SK-N-SH (cell line): Measurements from ENCODE around the gene HINFP.

Source experiments
- EP300 ChIP-seq, 2 experiments: IDR thresholded peaks; 2 replicates each; pipeline versions ENCODE4 v1.4.0 to v1.6.1; 2012; ENCODE audit warnings: borderline replicate concordance in 1 of 2, low read depth in 1 of 2, low read length in 1 of 2
- FOXM1 ChIP-seq: IDR thresholded peaks from 2 replicates; pipeline ENCODE4 v1.4.0; 2012; ENCODE audit warnings: low read depth, mild to moderate bottlenecking
- JUND ChIP-seq: IDR thresholded peaks from 2 replicates; pipeline ENCODE4 v1.4.0; 2012
- MAX ChIP-seq: IDR thresholded peaks from 2 replicates; pipeline ENCODE4 v1.4.0; 2012; ENCODE audit warnings: low read depth
- NRF1 ChIP-seq: IDR thresholded peaks from 2 replicates; pipeline ENCODE4 v1.6.1; 2012; ENCODE audit warnings: low read depth, mild to moderate bottlenecking, low read length
- RAD21 ChIP-seq: IDR thresholded peaks from 2 replicates; pipeline ENCODE4 v1.6.1; 2012; ENCODE audit warnings: mild to moderate bottlenecking, low read length
- SIN3A ChIP-seq: IDR thresholded peaks from 2 replicates; pipeline ENCODE4 v1.6.1; 2012; ENCODE audit warnings: low read depth, mild to moderate bottlenecking, low read length, moderate library complexity, borderline replicate concordance
- SMC3 ChIP-seq: IDR thresholded peaks from 2 replicates; pipeline ENCODE4 v1.6.1; 2012; ENCODE audit warnings: low read depth, low read length, improper control_type of control experiment
- TAF1 ChIP-seq: IDR thresholded peaks from 2 replicates; pipeline ENCODE4 v1.6.1; 2012; ENCODE audit warnings: low read depth, mild to moderate bottlenecking, low read length, moderate library complexity, borderline replicate concordance
- TCF12 ChIP-seq: IDR thresholded peaks from 2 replicates; pipeline ENCODE4 v1.4.0; 2012
- TF ChIP-seq, protein P1 (sequence below): fragments of 200-600 bp; sonication (generic); IDR thresholded peaks from 2 replicates; pipeline ENCODE4 v1.6.1; 2017; ENCODE audit warnings: antibody characterized with exemption, mild to moderate bottlenecking, moderate library complexity
- TF ChIP-seq, protein P2 (sequence below): IDR thresholded peaks from 2 replicates; pipeline ENCODE4 v1.4.0; 2012; ENCODE audit warnings: low read depth, borderline replicate concordance
- TF ChIP-seq, protein P3 (sequence below): fragments of 150-350 bp; IDR thresholded peaks from 2 replicates; pipeline ENCODE4 v1.6.1; 2016; ENCODE audit warnings: mild to moderate bottlenecking, low read depth, low read length

DNA sequence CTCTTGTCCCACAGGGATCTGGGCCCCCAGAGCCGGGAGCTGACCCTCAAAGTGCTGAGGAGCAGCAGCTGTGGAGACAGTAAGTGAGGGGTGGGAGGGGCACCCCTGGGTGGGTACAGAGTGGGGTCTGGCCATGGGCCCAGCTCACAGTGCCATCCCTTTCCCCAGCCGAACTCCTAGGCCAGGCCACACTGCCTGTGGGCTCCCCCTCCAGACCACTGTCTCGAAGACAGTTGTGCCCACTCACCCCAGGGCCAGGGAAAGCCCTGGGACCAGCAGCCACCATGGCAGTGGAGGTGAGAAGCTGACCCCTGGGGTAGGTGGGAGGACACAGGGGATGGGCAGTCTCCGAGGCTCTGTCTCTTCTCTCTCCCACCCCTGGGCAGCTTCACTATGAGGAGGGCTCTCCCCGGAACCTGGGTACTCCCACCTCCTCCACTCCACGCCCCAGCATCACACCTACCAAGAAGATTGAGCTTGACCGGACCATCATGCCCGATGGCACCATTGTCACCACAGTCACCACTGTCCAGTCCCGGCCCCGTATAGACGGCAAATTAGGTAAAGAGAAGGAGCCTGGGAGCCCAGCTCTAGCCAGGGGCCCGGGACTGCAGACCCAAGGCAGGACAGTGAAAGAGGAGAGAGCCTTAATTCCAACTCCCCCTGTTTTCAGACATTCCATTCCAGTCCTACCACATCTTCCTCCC is 8.9 kb upstream of the HINFP start:
- no peak for TF ChIP-seq FOXM1
- no peak for TF ChIP-seq EP300 (IDR thresholded peaks at IDR 0.05; ENCODE audit: borderline replicate concordance in 1 of 2, low read depth in 1 of 2, low read length in 1 of 2)
- TF ChIP-seq, protein P1, sequence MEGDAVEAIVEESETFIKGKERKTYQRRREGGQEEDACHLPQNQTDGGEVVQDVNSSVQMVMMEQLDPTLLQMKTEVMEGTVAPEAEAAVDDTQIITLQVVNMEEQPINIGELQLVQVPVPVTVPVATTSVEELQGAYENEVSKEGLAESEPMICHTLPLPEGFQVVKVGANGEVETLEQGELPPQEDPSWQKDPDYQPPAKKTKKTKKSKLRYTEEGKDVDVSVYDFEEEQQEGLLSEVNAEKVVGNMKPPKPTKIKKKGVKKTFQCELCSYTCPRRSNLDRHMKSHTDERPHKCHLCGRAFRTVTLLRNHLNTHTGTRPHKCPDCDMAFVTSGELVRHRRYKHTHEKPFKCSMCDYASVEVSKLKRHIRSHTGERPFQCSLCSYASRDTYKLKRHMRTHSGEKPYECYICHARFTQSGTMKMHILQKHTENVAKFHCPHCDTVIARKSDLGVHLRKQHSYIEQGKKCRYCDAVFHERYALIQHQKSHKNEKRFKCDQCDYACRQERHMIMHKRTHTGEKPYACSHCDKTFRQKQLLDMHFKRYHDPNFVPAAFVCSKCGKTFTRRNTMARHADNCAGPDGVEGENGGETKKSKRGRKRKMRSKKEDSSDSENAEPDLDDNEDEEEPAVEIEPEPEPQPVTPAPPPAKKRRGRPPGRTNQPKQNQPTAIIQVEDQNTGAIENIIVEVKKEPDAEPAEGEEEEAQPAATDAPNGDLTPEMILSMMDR = no peak
- TF ChIP-seq NRF1 = no peak
- no peak for TF ChIP-seq MAX
- TF ChIP-seq, protein P2, sequence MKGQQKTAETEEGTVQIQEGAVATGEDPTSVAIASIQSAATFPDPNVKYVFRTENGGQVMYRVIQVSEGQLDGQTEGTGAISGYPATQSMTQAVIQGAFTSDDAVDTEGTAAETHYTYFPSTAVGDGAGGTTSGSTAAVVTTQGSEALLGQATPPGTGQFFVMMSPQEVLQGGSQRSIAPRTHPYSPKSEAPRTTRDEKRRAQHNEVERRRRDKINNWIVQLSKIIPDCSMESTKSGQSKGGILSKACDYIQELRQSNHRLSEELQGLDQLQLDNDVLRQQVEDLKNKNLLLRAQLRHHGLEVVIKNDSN = no peak
- TF ChIP-seq, protein P3, sequence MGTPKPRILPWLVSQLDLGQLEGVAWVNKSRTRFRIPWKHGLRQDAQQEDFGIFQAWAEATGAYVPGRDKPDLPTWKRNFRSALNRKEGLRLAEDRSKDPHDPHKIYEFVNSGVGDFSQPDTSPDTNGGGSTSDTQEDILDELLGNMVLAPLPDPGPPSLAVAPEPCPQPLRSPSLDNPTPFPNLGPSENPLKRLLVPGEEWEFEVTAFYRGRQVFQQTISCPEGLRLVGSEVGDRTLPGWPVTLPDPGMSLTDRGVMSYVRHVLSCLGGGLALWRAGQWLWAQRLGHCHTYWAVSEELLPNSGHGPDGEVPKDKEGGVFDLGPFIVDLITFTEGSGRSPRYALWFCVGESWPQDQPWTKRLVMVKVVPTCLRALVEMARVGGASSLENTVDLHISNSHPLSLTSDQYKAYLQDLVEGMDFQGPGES = no peak
- no peak for TF ChIP-seq RAD21
- no peak for TF ChIP-seq JUND
- no peak for TF ChIP-seq TCF12
- no peak for TF ChIP-seq TAF1
- no peak for TF ChIP-seq SMC3
- no peak for TF ChIP-seq SIN3A
